GM12878 (cell line): ENCODE data around the gene COX7C. TPM values are rescaled to one million over a fixed set of nuclear protein-coding genes. Genes with fewer than 3 reads are reported as not detected.

Source experiments
- polyA plus RNA-seq, 11 experiments: library from polyadenylated mRNA; depleted of rRNA in 4 of 11; unstranded in 6 of 11; stranded (reverse) in 5 of 11; fragments of >200 nt; fragmentation: Nextera tagmentation in 4 of 11; fragmentation: Illumina TruSeq in 1 of 11; extraction: Ambion mirVana in 4 of 11; extraction: Trizol in 1 of 11; gene quantifications; 1 replicate in 1 of 11; 2 replicates in 10 of 11; pipeline versions ENCODE4 v1.2.1 to v1.2.3, GENCODE V29; 2011 to 2016; ENCODE audit warnings: inconsistent platforms in 2 of 11, missing spikeins in 2 of 11, low read depth in 1 of 11
- small RNA-seq: library from RNA; depleted of rRNA; stranded (forward); fragments of <200 nt; gene quantifications from one replicate; pipeline ENCODE3, GENCODE V24; 2014
- total RNA-seq, 4 experiments: library from RNA; depleted of rRNA in 3 of 4; stranded (reverse); fragments of >200 nt in 3 of 4; fragmentation: Illumina TruSeq in 1 of 4; extraction: Trizol in 1 of 4; gene quantifications; 2 replicates each; pipeline versions ENCODE4 v1.2.1 to v1.2.3, GENCODE V29; 2013 to 2021

The COX7C gene
- total and polyA plus RNA-seq, 10 of the 15 experiments (the other 5 are each of a cell fraction or from before 2014, with no cell fraction given) = 484 to 1,591 (median 883) TPM

Small RNA genes lying within 50 kb of the gene (small RNA-seq; reads per million reads assigned to genes)
- not detected for gene RNU6-804P
